Breast epithelium (tissue), 4 donors: ENCODE results near the gene MACC1. TPM values are rescaled to one million over a fixed set of nuclear protein-coding genes. Genes with fewer than 3 reads are reported as not detected.
"Not testable (repeated sequence)": the region's sequence is repeated elsewhere in the genome, so short reads cannot be mapped to it uniquely, and the experiment has no call there.

ENCODE experiments used
- DNase-seq, 2 donors: peaks; one replicate each; pipeline ENCODE4 v3.0.0-alpha.2; 2019; ENCODE audit warnings: low spot score in 2 of 2
- H3K27ac ChIP-seq, 2 donors: fragments of 200-600 bp; sonication (generic) in 1 of 2; one replicate each; pipeline ENCODE4 v1.5.1; 2016 to 2019; ENCODE audit warnings: mild to moderate bottlenecking in 1 of 2
- H3K27me3 ChIP-seq, 2 donors: fragments of 200-600 bp; sonication (generic) in 1 of 2; one replicate each; pipeline versions ENCODE4 v1.5.1 to v1.6.0; 2017 to 2019; ENCODE audit warnings: control low read depth in 1 of 2, mild to moderate bottlenecking in 1 of 2
- H3K36me3 ChIP-seq: fragments of 200-600 bp; one replicate; pipeline ENCODE4 v1.5.1; 2019
- H3K4me1 ChIP-seq, 2 donors: fragments of 200-600 bp; sonication (generic); one replicate each; pipeline ENCODE4 v1.5.1; 2016 to 2019; ENCODE audit warnings: control low read depth in 1 of 2
- H3K4me3 ChIP-seq, 3 donors: fragments of 200-600 bp; sonication (generic); 1 replicate in 2 of 3; 2 replicates in 1 of 3; pipeline ENCODE4 v1.5.1; 2016 to 2019; ENCODE audit warnings: mild to moderate bottlenecking in 3 of 3, moderate library complexity in 2 of 3
- H3K9me3 ChIP-seq, 2 donors: fragments of 200-600 bp; sonication (generic) in 1 of 2; one replicate each; pipeline ENCODE4 v1.5.1; 2016 to 2019; ENCODE audit warnings: control low read depth in 1 of 2
- CTCF ChIP-seq, 3 donors: fragments of 450-650 bp; IDR thresholded peaks; one replicate each; pipeline ENCODE4 v1.5.1; 2016 to 2017; ENCODE audit warnings: antibody characterized with exemption in 3 of 3, mild to moderate bottlenecking in 3 of 3, moderate library complexity in 3 of 3
- POLR2A ChIP-seq: fragments of 450-650 bp; IDR thresholded peaks from one replicate; pipeline ENCODE4 v1.6.1; 2016; ENCODE audit warnings: antibody characterized with exemption, mild to moderate bottlenecking, moderate library complexity
- POLR2AphosphoS5 ChIP-seq, 3 donors: sonication (generic); formaldehyde crosslinking; IDR thresholded peaks; one replicate each; pipeline ENCODE4 v1.6.1; 2017; ENCODE audit warnings: antibody characterized with exemption in 3 of 3
- intact Hi-C: fragments of 100-400 bp; cut with DNase I; formaldehyde crosslinking; loops from one replicate; pipeline ENCODE4 v1.15.1; 2023; ENCODE audit warnings: low total_unique reads
- total RNA-seq, 3 donors: library from RNA; depleted of rRNA; stranded (reverse); fragments of >200 nt; gene quantifications; one replicate each; pipeline ENCODE4 v1.1.0, GENCODE V29; 2016

Gene MACC1
- total RNA-seq, 3 donors from 2014 or later = 0.32 to 39.4 (median 19.3) TPM

GRCh38 chr7:20208651-20209307, 8.4 kb downstream of the MACC1 start:
- H3K36me3 ChIP-seq = no peaks in the 10 kb centered on the region
- intact Hi-C loops = no loop called here
- TF ChIP-seq POLR2AphosphoS5 (IDR thresholded peaks at IDR 0.05) (no peak), CTCF (IDR thresholded peaks at IDR 0.05) (no peak), POLR2A (no peak)
- no peak overlapping the region for H3K4me3 ChIP-seq
- no peaks in the 10 kb centered on the region for H3K27me3 ChIP-seq
- H3K4me1 ChIP-seq = no peaks in the 10 kb centered on the region
- DNase-seq = no peak
- H3K27ac ChIP-seq = no peak overlapping the region
- H3K9me3 ChIP-seq = peaks cover 7 to 12% of the 10 kb centered on the region in 2 donors

GRCh38 chr7:20207811-20208210, 9.4 kb downstream of the MACC1 start:
- H3K27ac ChIP-seq, DNase-seq, H3K27me3 ChIP-seq, H3K4me1 ChIP-seq, H3K4me3 ChIP-seq, intact Hi-C loops, H3K36me3 ChIP-seq: not testable (repeated sequence)
- peaks cover 7 to 12% of the 10 kb centered on the region in 2 donors for H3K9me3 ChIP-seq

- intact Hi-C loops = no loop called here
- Histone ChIP-seq H3K9me3 (peaks cover 7 to 12% of the 10 kb centered on the region in 2 donors), H3K4me1 (no peaks in the 10 kb centered on the region), H3K27me3 (no peaks in the 10 kb centered on the region), H3K4me3 (no peak overlapping the region), H3K27ac (peak overlapping the region in 1 of 2 donors; percentile 62), H3K36me3 (no peaks in the 10 kb centered on the region)
- TF ChIP-seq CTCF (IDR thresholded peaks at IDR 0.05) (no peak), POLR2AphosphoS5 (IDR thresholded peaks at IDR 0.05) (peak in 1 of 3 donors; percentile 22), POLR2A (no peak)
- DNase-seq = no peak
Measured at GRCh38 chr7:20206104-20206896, 10.9 kb downstream of the MACC1 start.

DNA sequence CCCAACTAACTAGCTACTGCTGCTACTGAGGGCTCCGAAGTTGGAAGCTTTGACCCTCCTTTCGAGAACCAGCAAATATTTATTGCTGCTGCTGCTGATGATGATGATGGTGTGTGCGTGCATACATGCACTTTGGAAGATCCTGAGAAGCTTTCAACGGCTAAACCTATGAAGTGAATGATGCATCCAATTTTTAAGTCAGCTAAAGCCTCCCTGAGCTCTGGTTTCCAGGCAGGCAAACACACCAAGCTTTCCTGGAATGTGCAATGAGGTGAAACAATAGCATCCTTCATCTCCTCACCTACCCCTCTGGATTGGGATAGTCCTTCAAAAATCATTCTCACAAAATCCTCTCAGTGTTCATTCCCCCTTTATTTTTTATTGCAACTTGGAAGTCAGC, 13.9 kb downstream of the MACC1 start:
- intact Hi-C loops = no loop called here
- Histone ChIP-seq H3K4me3 (no peak overlapping the region), H3K4me1 (no peaks in the 10 kb centered on the region), H3K9me3 (no peaks in the 10 kb centered on the region), H3K27ac (no peak overlapping the region), H3K27me3 (no peaks in the 10 kb centered on the region), H3K36me3 (no peaks in the 10 kb centered on the region)
- no peak for TF ChIP-seq POLR2AphosphoS5 (IDR thresholded peaks at IDR 0.05)
- no peak for DNase-seq

DNA sequence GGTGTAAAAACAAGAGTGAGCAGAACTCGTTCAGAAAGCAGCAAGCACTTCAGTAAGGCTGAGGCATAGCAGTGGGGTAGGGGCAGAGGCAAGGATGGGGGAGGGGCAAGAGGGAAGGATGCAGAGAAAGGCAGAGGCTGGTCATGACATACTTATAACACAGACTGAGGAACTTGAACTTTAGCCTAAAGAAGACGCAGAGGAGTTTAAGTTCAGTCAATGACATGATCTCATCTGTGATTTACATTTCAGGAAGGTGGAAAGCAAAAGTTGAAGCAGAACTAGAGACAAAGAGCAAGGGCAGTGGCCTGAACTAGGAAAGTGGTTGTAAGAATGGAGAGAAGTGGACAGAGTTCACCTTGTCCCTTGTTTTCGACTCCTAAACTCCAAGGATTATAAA, 15.8 kb downstream of the MACC1 start:
- H3K27me3 ChIP-seq = no peaks in the 10 kb centered on the region
- no peak for DNase-seq
- intact Hi-C loops = no loop called here
- H3K4me1 ChIP-seq = no peaks in the 10 kb centered on the region
- no peak for TF ChIP-seq CTCF (IDR thresholded peaks at IDR 0.05)
- no peak for TF ChIP-seq POLR2A
- no peak for TF ChIP-seq POLR2AphosphoS5 (IDR thresholded peaks at IDR 0.05)
- H3K4me3 ChIP-seq = no peak overlapping the region
- no peaks in the 10 kb centered on the region for H3K9me3 ChIP-seq
- no peak overlapping the region for H3K27ac ChIP-seq
- no peaks in the 10 kb centered on the region for H3K36me3 ChIP-seq

DNA sequence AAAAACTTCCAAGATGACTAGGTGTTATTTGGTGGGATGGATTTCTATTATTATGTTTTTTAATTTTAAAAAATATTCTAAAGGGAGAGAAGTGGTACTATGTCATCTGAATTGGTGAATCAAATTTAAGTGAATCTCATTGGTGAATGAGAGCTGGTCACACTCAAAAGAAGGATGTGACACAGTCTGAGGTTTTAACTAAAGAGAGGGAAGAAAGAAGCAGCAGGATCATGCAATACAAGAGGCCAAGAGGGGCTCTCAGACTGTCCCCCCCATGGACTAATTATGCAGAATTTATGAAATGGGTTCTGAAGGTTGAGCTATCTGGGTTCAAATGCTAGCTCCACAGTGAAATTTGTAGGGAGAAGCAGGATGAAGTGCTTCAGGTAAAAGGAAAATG, 16.2 kb downstream of the MACC1 start:
- Histone ChIP-seq H3K9me3 (no peaks in the 10 kb centered on the region), H3K36me3 (no peaks in the 10 kb centered on the region), H3K27ac (peak overlapping the region in 1 of 2 donors; percentile 36), H3K27me3 (no peaks in the 10 kb centered on the region), H3K4me3 (no peak overlapping the region), H3K4me1 (no peaks in the 10 kb centered on the region)
- no peak for TF ChIP-seq POLR2A
- no peak for DNase-seq
- intact Hi-C loops = no loop called here
